ENCODE measurements around the gene ADAM10.

- TF ChIP-seq EZH2 (IDR thresholded peaks at IDR 0.05; ENCODE audit: borderline replicate concordance, insufficient read depth, low read depth, low read length, poor library complexity, severe bottlenecking): no peak
- TF ChIP-seq, protein P1, sequence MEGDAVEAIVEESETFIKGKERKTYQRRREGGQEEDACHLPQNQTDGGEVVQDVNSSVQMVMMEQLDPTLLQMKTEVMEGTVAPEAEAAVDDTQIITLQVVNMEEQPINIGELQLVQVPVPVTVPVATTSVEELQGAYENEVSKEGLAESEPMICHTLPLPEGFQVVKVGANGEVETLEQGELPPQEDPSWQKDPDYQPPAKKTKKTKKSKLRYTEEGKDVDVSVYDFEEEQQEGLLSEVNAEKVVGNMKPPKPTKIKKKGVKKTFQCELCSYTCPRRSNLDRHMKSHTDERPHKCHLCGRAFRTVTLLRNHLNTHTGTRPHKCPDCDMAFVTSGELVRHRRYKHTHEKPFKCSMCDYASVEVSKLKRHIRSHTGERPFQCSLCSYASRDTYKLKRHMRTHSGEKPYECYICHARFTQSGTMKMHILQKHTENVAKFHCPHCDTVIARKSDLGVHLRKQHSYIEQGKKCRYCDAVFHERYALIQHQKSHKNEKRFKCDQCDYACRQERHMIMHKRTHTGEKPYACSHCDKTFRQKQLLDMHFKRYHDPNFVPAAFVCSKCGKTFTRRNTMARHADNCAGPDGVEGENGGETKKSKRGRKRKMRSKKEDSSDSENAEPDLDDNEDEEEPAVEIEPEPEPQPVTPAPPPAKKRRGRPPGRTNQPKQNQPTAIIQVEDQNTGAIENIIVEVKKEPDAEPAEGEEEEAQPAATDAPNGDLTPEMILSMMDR (IDR thresholded peaks at IDR 0.05): no peak
These were observed 515 bp downstream of the ADAM10 start for GRCh38 chr15:58748852-58749531.
